ENCODE measurements around the gene TPD52L2.

Gene TPD52L2

GRCh38 chr20:63881451-63882226 lies 16.6 kb downstream of the TPD52L2 start:
- no peak for DNase-seq

- no peak for DNase-seq
These were observed 17.5 kb downstream of the TPD52L2 start for GRCh38 chr20:63882257-63883200.

GRCh38 chr20:63883201-63883593 lies 18.1 kb downstream of the TPD52L2 start:
- DNase-seq = no peak

- no peak for DNase-seq
These were observed 19.6 kb downstream of the TPD52L2 start for GRCh38 chr20:63884506-63885263.

GRCh38 chr20:63885264-63886053 lies 20.4 kb downstream of the TPD52L2 start:
- DNase-seq = no peak

- no peak for DNase-seq
These were observed 21.0 kb downstream of the TPD52L2 start for GRCh38 chr20:63886054-63886419.

GRCh38 chr20:63886921-63887320 lies 21.9 kb downstream of the TPD52L2 start:
- DNase-seq = no peak

GRCh38 chr20:63889241-63890200 lies 24.5 kb downstream of the TPD52L2 start:
- no peak for DNase-seq

DNA sequence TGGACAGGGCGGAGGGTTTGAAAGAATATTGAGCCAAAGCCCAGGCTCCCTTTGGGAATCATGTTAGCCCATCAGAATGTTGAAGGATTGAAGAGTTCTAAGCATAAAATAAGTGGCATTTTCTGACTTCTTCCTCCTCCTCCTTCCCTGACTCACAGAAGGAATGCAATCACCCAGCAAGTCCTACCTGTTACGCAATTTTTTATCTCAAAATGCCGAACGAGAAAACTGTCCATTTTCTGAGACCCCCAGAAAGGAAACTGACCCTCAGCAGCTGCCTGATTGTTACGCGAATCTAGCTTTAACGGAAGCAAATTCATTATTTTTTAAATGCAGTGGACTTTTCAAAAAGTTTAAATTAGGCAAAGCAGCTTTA lies 25.1 kb downstream of the TPD52L2 start:
- peak; percentile 24 for DNase-seq

- no peak for DNase-seq
These were observed 25.5 kb downstream of the TPD52L2 start for GRCh38 chr20:63890616-63891015.

- no peak for DNase-seq
These were observed 26.3 kb downstream of the TPD52L2 start for GRCh38 chr20:63891061-63892002.

DNA sequence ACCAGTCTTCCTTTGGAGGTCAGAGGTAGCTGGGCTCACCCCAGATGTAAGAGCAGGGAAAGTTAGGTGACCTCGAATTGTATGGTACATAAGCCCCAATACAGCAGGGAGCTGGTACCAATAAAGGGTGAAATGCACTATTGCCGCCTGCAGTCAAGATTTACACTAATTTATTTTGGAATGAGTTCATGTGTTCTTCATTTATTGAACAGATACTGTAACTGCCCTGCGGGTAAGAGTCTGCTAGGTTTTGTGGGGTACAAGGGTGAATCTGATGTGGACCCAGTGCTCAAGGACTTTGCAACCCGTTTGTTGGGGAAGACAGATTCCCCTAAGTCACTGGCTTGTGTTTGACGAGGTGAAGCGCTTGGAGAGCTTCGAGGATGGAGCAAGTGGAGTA lies 27.3 kb downstream of the TPD52L2 start:
- DNase-seq = no peak

- DNase-seq = no peak
These were observed 28.9 kb downstream of the TPD52L2 start for GRCh38 chr20:63893999-63894357.

- DNase-seq = peak; percentile 87
These were observed 29.5 kb downstream of the TPD52L2 start, which contains the start of gene DNAJC5 for GRCh38 chr20:63894358-63895201. Gene DNAJC5, plus strand, starts transcription at chr20:63895126. Its CDS starts 33,220 bp downstream, at chr20:63928346.

DNA sequence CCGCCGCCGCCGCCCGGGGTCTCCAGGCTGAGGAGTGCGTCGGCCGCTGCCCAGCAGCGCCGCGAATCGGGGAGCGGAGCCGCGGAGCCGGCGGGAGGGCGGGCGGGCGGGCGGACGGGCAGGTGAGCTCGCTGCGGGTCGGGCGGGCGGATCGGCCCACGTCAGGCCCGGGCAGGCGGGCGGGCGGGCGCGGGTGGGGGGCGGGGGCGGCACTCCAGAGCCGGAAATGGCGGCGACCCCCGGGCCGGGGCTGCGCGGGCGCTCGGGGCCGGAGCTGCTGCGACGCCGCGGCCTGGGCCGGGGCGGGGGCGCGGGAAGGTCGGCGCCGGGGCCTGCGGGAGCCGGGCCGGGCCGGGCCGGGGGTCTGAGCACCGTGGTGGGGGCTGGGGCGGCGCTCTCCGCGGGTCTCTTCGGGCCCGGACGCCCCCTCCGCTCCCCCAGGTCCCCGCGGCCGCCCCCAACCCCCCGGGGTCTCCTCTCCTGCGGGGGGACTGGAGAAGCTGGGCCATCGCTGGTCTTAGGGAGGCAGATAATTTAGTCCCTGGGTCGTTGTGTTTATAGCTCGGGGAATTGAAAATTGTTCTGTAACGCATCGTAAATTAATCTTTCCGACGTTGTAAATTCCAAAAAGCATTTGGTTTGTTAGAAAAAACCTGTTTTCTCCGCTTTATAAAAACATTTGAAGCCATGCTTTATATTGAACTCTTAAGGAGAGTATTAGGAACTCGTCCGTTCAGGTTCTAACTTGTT lies 30.3 kb downstream of the TPD52L2 start:
- no peak for DNase-seq

DNA sequence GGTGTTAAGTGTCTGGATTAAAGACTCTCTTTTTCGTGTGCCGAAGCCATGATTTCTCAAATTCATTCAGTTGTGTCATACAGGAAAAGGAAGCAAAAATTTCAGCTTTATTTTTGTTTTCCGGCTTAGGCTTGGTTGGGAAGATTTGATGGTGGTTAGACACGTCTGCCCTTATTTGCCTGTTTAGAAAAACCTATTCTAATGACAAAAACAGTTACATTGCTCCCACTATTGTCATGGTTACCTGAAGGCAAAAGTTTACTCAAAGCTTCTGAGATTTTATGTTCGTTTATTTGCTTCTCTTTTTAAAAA lies 30.8 kb downstream of the TPD52L2 start:
- no peak for DNase-seq

GRCh38 chr20:63896264-63897105 lies 31.4 kb downstream of the TPD52L2 start:
- no peak for DNase-seq

Data from NCI-H226 (cell line).